ENCODE results near the gene ATF4. TPM values are rescaled to one million over a fixed set of nuclear protein-coding genes. Genes with fewer than 3 reads are reported as not detected.

ATF4 gene
- total RNA-seq, 2 experiments from 2014 or later = 720 to 732 TPM

DNA sequence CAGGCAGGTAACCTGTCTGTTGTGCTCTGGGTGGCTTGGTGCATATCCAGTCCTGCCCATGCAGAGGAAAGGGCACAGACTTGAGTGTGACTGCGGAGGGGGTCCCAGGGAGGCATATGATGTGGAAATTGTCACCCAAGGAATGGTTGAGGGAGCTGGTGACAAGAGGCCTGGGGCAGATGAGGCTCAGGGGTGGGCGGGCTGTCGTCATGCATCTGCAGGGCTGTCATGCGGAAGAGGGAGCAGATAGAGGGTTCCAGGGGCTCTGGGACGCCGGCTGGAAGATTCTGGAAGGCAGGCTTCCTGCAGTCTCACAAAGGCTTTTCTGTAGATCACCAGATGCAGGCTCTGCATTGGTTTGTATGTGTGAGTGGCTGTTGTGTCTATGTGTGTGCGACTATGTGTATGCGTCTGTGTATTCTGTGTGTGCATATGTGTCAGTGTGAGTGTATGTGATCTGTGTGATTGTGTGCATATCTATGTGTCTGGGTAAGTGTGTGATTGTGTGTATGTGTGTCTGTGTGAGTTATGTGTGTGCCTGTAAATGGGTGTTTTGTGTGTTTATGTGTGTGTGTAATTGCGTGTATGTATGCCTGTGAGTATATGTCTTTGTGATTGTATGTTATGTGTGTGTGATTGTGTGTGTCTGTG lies 42.6 kb downstream of the ATF4 start:
- H3K9me2 ChIP-seq (ENCODE audit: insufficient read depth, low read length) = no peaks in the 10 kb centered on the region
- peaks cover 11% of the 10 kb centered on the region for H3K4me1 ChIP-seq (ENCODE audit: insufficient read depth, low read length, poor library complexity, severe bottlenecking)
- H3K4me3 ChIP-seq (ENCODE audit: low read depth, low read length, poor library complexity, severe bottlenecking) = no peak overlapping the region
- DNase-seq (ENCODE audit: low spot score) = no peak
- no peak for TF ChIP-seq EZH2phosphoT487 (IDR thresholded peaks at IDR 0.05; ENCODE audit: borderline replicate concordance, low read depth, low read length)
- TF ChIP-seq, protein P1, sequence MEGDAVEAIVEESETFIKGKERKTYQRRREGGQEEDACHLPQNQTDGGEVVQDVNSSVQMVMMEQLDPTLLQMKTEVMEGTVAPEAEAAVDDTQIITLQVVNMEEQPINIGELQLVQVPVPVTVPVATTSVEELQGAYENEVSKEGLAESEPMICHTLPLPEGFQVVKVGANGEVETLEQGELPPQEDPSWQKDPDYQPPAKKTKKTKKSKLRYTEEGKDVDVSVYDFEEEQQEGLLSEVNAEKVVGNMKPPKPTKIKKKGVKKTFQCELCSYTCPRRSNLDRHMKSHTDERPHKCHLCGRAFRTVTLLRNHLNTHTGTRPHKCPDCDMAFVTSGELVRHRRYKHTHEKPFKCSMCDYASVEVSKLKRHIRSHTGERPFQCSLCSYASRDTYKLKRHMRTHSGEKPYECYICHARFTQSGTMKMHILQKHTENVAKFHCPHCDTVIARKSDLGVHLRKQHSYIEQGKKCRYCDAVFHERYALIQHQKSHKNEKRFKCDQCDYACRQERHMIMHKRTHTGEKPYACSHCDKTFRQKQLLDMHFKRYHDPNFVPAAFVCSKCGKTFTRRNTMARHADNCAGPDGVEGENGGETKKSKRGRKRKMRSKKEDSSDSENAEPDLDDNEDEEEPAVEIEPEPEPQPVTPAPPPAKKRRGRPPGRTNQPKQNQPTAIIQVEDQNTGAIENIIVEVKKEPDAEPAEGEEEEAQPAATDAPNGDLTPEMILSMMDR (conservative IDR thresholded peaks at IDR 0.05; ENCODE audit: low read length) = no peak
- H3K27ac ChIP-seq (ENCODE audit: low read depth, low read length, poor library complexity, severe bottlenecking) = no peak overlapping the region
- CTCF ChIA-PET (ENCODE audit: unreplicated experiment) = no interaction called here
- H3K79me2 ChIP-seq (ENCODE audit: insufficient read depth, low read depth, low read length) = no peaks in the 10 kb centered on the region
- intact Hi-C loops (cut with micrococcal nuclease; ENCODE audit: unreplicated experiment) = no loop called here
- POLR2A ChIA-PET = no interaction called here
- no peaks in the 10 kb centered on the region for H3K36me3 ChIP-seq (ENCODE audit: insufficient read depth, low read length)
- no peaks in the 10 kb centered on the region for H3K9me3 ChIP-seq (ENCODE audit: low read length)
- no TSS peak for BruUV-seq (replicated peaks)
- H2AFZ ChIP-seq (ENCODE audit: low read length) = no peak overlapping the region
- H4K20me1 ChIP-seq (ENCODE audit: insufficient read depth, low read length) = no peaks in the 10 kb centered on the region
- H3K4me2 ChIP-seq (ENCODE audit: low read length) = no peak overlapping the region

DNA sequence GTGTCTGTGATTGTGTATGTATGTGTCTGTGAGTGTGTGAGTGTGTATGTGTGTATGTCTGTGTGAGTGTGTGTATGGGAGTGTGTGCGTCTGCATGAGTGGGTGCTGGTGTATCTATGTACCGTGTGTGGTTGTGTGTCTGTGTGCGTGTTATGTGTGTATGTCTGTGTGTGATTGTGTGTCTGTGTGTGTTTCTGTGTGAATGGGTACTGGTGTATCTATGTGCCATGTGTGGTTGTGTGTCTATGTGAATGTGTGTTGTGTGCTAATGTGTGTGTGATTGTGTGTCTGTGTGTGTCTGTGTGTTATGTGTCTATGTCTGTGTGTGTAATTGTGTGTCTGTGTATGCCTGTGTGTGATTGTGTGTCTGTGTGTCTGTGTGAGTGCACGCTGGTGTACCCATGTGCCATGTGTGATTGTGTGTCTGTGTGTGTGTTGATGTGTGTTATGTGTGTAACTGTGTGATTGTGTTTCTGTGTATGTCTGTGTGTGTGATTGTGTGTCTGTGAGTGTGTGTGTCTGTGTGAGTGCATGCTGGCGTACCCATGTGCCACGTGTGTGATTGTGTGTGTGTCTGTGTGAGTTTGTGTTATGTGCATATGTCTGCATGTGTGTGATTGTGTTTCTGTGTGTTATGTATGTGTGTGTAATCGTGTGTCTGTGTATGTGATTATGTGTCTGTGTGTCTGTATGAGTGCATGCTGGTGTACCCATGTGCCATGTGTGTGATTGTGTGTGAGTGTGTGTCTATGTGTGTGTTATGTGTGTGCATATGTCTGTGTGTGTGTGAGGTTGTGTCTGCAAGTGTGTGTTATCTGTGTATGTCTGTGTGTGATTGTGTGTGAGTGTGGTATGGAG lies 43.4 kb downstream of the ATF4 start:
- Histone ChIP-seq H3K79me2 (ENCODE audit: insufficient read depth, low read depth, low read length) (no peaks in the 10 kb centered on the region), H3K4me1 (ENCODE audit: insufficient read depth, low read length, poor library complexity, severe bottlenecking) (peaks cover 16% of the 10 kb centered on the region), H3K4me2 (ENCODE audit: low read length) (no peak overlapping the region), H2AFZ (ENCODE audit: low read length) (no peak overlapping the region), H3K9me2 (ENCODE audit: insufficient read depth, low read length) (no peaks in the 10 kb centered on the region), H3K4me3 (ENCODE audit: low read depth, low read length, poor library complexity, severe bottlenecking) (no peak overlapping the region), H3K27ac (ENCODE audit: low read depth, low read length, poor library complexity, severe bottlenecking) (no peak overlapping the region), H3K9me3 (ENCODE audit: low read length) (no peaks in the 10 kb centered on the region), H3K36me3 (ENCODE audit: insufficient read depth, low read length) (no peaks in the 10 kb centered on the region), H4K20me1 (ENCODE audit: insufficient read depth, low read length) (no peaks in the 10 kb centered on the region)
- intact Hi-C loops (cut with micrococcal nuclease; ENCODE audit: unreplicated experiment) = no loop called here
- BruUV-seq (replicated peaks) = no TSS peak
- no peak for DNase-seq (ENCODE audit: low spot score)
- TF ChIP-seq EZH2phosphoT487 (IDR thresholded peaks at IDR 0.05; ENCODE audit: borderline replicate concordance, low read depth, low read length) = no peak
- TF ChIP-seq, protein P1 (conservative IDR thresholded peaks at IDR 0.05; ENCODE audit: low read length) = no peak
- CTCF ChIA-PET (ENCODE audit: unreplicated experiment) = no interaction called here
- POLR2A ChIA-PET = no interaction called here

- Histone ChIP-seq H2AFZ (ENCODE audit: low read length) (no peak overlapping the region), H3K4me1 (ENCODE audit: insufficient read depth, low read length, poor library complexity, severe bottlenecking) (peaks cover 28% of the 10 kb centered on the region), H3K4me2 (ENCODE audit: low read length) (no peak overlapping the region), H3K9me3 (ENCODE audit: low read length) (no peaks in the 10 kb centered on the region), H3K36me3 (ENCODE audit: insufficient read depth, low read length) (no peaks in the 10 kb centered on the region), H3K4me3 (ENCODE audit: low read depth, low read length, poor library complexity, severe bottlenecking) (no peak overlapping the region), H4K20me1 (ENCODE audit: insufficient read depth, low read length) (no peaks in the 10 kb centered on the region), H3K27ac (ENCODE audit: low read depth, low read length, poor library complexity, severe bottlenecking) (no peak overlapping the region), H3K9me2 (ENCODE audit: insufficient read depth, low read length) (no peaks in the 10 kb centered on the region), H3K79me2 (ENCODE audit: insufficient read depth, low read depth, low read length) (no peaks in the 10 kb centered on the region)
- intact Hi-C loops (cut with micrococcal nuclease; ENCODE audit: unreplicated experiment) = no loop called here
- DNase-seq (ENCODE audit: low spot score) = no peak
- TF ChIP-seq, protein P1 (conservative IDR thresholded peaks at IDR 0.05; ENCODE audit: low read length) = no peak
- no peak for TF ChIP-seq EZH2phosphoT487 (IDR thresholded peaks at IDR 0.05; ENCODE audit: borderline replicate concordance, low read depth, low read length)
- POLR2A ChIA-PET = no interaction called here
- no TSS peak for BruUV-seq (replicated peaks)
- CTCF ChIA-PET (ENCODE audit: unreplicated experiment) = no interaction called here
These were observed 45.1 kb downstream of the ATF4 start for GRCh38 chr22:39565414-39565944.

Data from OCI-LY7 (cell line).